Activated B cell treated with CpG ODN at 0.5 μM for 24 hours (primary cell): ENCODE results near the gene GSG1L. TPM values are rescaled to one million over a fixed set of nuclear protein-coding genes. Genes with fewer than 3 reads are reported as not detected.

ENCODE experiments used
- ATAC-seq: fragments of 200-7000 bp; cut with Tn5 transposase; one replicate; pipeline ENCODE4 v1.10.0; 2021; ENCODE audit warnings: low read depth, mild to moderate bottlenecking, moderate library complexity
- CTCF ChIA-PET: fragments of 350-600 bp; sonication (Branson Sonifier 250); formaldehyde crosslinking; loops from one replicate; lab custom pipeline; 2021; ENCODE audit warnings: antibody characterized with exemption; lab: Charles Lee
- POLR2A ChIA-PET: fragments of 350-600 bp; sonication (Branson Sonifier 250); formaldehyde crosslinking; loops from one replicate; lab custom pipeline; 2021; ENCODE audit warnings: antibody characterized with exemption; lab: Charles Lee
- DNase-seq: peaks from one replicate; pipeline ENCODE4 v3.0.0; 2022
- H3K27ac Mint-ChIP-seq: one replicate; pipeline ENCODE4 v1.8.0; 2020; ENCODE audit warnings: mixed read lengths
- H3K27me3 Mint-ChIP-seq: one replicate; pipeline ENCODE4 v1.8.0; 2021; ENCODE audit warnings: mixed read lengths
- H3K36me3 Mint-ChIP-seq: one replicate; pipeline ENCODE4 v1.8.0; 2021; ENCODE audit warnings: low read depth, mixed read lengths
- H3K4me1 Mint-ChIP-seq: one replicate; pipeline ENCODE4 v1.8.0; 2021; ENCODE audit warnings: mixed read lengths
- H3K4me3 Mint-ChIP-seq: one replicate; pipeline ENCODE4 v1.8.0; 2020; ENCODE audit warnings: mild to moderate bottlenecking, mixed read lengths
- H3K9me3 Mint-ChIP-seq: one replicate; pipeline ENCODE4 v1.8.0; 2020; ENCODE audit warnings: mixed read lengths
- intact Hi-C: fragments of 100-400 bp; cut with micrococcal nuclease; formaldehyde crosslinking; loops from one replicate; pipeline ENCODE4 v1.15.1; 2024
- total RNA-seq: library from RNA; stranded (reverse); gene quantifications from 2 replicates; pipeline ENCODE4 v1.2.3, GENCODE V29; 2022
- TF ChIP-seq, protein P1 (sequence below): fragments of 200-600 bp; IDR thresholded peaks from one replicate; pipeline ENCODE4 v1.8.0; 2022; ENCODE audit warnings: antibody characterized with exemption, mild to moderate bottlenecking

The GSG1L gene
- total RNA-seq, 1 donor from 2014 or later = not detected

- TF ChIP-seq, protein P1, sequence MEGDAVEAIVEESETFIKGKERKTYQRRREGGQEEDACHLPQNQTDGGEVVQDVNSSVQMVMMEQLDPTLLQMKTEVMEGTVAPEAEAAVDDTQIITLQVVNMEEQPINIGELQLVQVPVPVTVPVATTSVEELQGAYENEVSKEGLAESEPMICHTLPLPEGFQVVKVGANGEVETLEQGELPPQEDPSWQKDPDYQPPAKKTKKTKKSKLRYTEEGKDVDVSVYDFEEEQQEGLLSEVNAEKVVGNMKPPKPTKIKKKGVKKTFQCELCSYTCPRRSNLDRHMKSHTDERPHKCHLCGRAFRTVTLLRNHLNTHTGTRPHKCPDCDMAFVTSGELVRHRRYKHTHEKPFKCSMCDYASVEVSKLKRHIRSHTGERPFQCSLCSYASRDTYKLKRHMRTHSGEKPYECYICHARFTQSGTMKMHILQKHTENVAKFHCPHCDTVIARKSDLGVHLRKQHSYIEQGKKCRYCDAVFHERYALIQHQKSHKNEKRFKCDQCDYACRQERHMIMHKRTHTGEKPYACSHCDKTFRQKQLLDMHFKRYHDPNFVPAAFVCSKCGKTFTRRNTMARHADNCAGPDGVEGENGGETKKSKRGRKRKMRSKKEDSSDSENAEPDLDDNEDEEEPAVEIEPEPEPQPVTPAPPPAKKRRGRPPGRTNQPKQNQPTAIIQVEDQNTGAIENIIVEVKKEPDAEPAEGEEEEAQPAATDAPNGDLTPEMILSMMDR = no peak
- H3K9me3 Mint-ChIP-seq = no peaks in the 10 kb centered on the region
- no peak overlapping the region for H3K4me3 Mint-ChIP-seq
- H3K4me1 Mint-ChIP-seq = no peaks in the 10 kb centered on the region
- H3K27ac Mint-ChIP-seq = no peak overlapping the region
- intact Hi-C loops = no loop called here
- H3K36me3 Mint-ChIP-seq = no peaks in the 10 kb centered on the region
- no peak for ATAC-seq
- H3K27me3 Mint-ChIP-seq = peaks cover 17% of the 10 kb centered on the region
- no peak for DNase-seq
- CTCF ChIA-PET = no interaction called here
- POLR2A ChIA-PET = no interaction called here
Observed at GRCh38 chr16:27923751-27924150, 139.8 kb downstream of the GSG1L start.

- Mint-ChIP-seq H3K4me1 (no peaks in the 10 kb centered on the region), H3K36me3 (no peaks in the 10 kb centered on the region), H3K27me3 (peaks cover 17% of the 10 kb centered on the region), H3K4me3 (no peak overlapping the region), H3K9me3 (no peaks in the 10 kb centered on the region), H3K27ac (no peak overlapping the region)
- DNase-seq (no peak), ATAC-seq (no peak)
- TF ChIP-seq, protein P1 = no peak
- intact Hi-C loops = no loop called here
- ChIA-PET CTCF (no interaction called here), POLR2A (no interaction called here)
Observed at GRCh38 chr16:27922433-27922832, 141.1 kb downstream of the GSG1L start.

DNA sequence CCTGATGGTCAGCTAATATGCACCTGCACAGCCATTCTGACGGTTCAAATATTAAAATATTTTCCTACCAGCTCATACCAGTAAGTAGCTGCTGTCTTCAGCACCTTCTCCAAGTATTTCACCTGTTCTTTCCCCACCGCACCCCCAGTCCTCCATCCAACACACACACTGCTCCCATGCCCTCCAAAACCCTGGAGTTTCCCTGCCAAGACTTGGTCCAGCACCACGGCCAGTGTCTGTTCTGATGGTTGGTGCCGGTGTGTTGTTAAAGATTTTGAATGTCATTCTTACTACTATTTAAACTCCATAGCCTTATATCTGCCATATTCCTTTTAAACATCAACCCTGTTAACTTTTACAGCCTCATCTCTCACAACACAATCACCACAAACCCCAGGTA is 142.4 kb downstream of the GSG1L start:
- TF ChIP-seq, protein P1 = no peak
- ATAC-seq = no peak
- no peaks in the 10 kb centered on the region for H3K36me3 Mint-ChIP-seq
- H3K4me1 Mint-ChIP-seq = no peaks in the 10 kb centered on the region
- intact Hi-C loops = no loop called here
- no peak overlapping the region for H3K27ac Mint-ChIP-seq
- no peak overlapping the region for H3K4me3 Mint-ChIP-seq
- peaks cover 17% of the 10 kb centered on the region for H3K27me3 Mint-ChIP-seq
- CTCF ChIA-PET = no interaction called here
- H3K9me3 Mint-ChIP-seq = no peaks in the 10 kb centered on the region
- POLR2A ChIA-PET = no interaction called here
- no peak for DNase-seq

GRCh38 chr16:27920391-27920891 is 143.1 kb downstream of the GSG1L start:
- H3K9me3 Mint-ChIP-seq = no peaks in the 10 kb centered on the region
- H3K36me3 Mint-ChIP-seq = no peaks in the 10 kb centered on the region
- DNase-seq = no peak
- TF ChIP-seq, protein P1 = no peak
- ChIA-PET POLR2A (no interaction called here), CTCF (no interaction called here)
- no peaks in the 10 kb centered on the region for H3K4me1 Mint-ChIP-seq
- intact Hi-C loops = no loop called here
- H3K27ac Mint-ChIP-seq = no peak overlapping the region
- H3K27me3 Mint-ChIP-seq = peaks cover 14% of the 10 kb centered on the region
- no peak overlapping the region for H3K4me3 Mint-ChIP-seq
- no peak for ATAC-seq

GRCh38 chr16:27918755-27919154 is 144.8 kb downstream of the GSG1L start:
- ChIA-PET CTCF (no interaction called here), POLR2A (no interaction called here)
- intact Hi-C loops = no loop called here
- ATAC-seq (no peak), DNase-seq (no peak)
- H3K9me3 Mint-ChIP-seq = no peaks in the 10 kb centered on the region
- no peaks in the 10 kb centered on the region for H3K4me1 Mint-ChIP-seq
- TF ChIP-seq, protein P1 = no peak
- no peaks in the 10 kb centered on the region for H3K36me3 Mint-ChIP-seq
- no peak overlapping the region for H3K4me3 Mint-ChIP-seq
- peaks cover 12% of the 10 kb centered on the region for H3K27me3 Mint-ChIP-seq
- H3K27ac Mint-ChIP-seq = no peak overlapping the region
